A673 (cell line): ENCODE results near the gene RAP1GAP2.
"Not testable (repeated sequence)": the region's sequence is repeated elsewhere in the genome, so short reads cannot be mapped to it uniquely, and the experiment has no call there.

ENCODE experiments used
- CTCF ChIP-seq: fragments of 300-800, 200-600 bp; sonication (generic); conservative IDR thresholded peaks from 2 replicates; pipeline ENCODE4 v1.5.1; 2017; ENCODE audit warnings: low read depth, mild to moderate bottlenecking, antibody characterized with exemption, low read length, moderate library complexity, mixed read lengths
- EZH2 ChIP-seq: fragments of 200-600 bp; sonication (generic); IDR thresholded peaks from 2 replicates; pipeline ENCODE4 v1.6.1; 2017; ENCODE audit warnings: borderline replicate concordance, low read depth, mild to moderate bottlenecking, mixed read lengths, antibody characterized with exemption, low read length; ENCODE audit not compliant: poor library complexity, severe bottlenecking

GRCh38 chr17:3063507-3063906 lies 267.3 kb downstream of the RAP1GAP2 start, which contains the start of gene OR1D5:
- not testable (repeated sequence) for TF ChIP-seq CTCF, EZH2
